ENCODE data around the gene HNF1A. TPM values are rescaled to one million over a fixed set of nuclear protein-coding genes. Genes with fewer than 3 reads are reported as not detected.

The HNF1A gene
- total RNA-seq, 1 donor from 2014 or later = not detected

GRCh38 chr12:120997448-120997847 lies 19.1 kb downstream of the HNF1A start:
- Histone ChIP-seq H3K4me1 (peaks cover 0 to 2% of the 10 kb centered on the region in 2 donors), H3K36me3 (peaks cover 5 to 9% of the 10 kb centered on the region in 2 donors), H3K27ac (no peak overlapping the region), H3K9me3 (no peaks in the 10 kb centered on the region), H3K27me3 (no peaks in the 10 kb centered on the region), H3K4me3 (no peak overlapping the region)
- TF ChIP-seq, protein P1, sequence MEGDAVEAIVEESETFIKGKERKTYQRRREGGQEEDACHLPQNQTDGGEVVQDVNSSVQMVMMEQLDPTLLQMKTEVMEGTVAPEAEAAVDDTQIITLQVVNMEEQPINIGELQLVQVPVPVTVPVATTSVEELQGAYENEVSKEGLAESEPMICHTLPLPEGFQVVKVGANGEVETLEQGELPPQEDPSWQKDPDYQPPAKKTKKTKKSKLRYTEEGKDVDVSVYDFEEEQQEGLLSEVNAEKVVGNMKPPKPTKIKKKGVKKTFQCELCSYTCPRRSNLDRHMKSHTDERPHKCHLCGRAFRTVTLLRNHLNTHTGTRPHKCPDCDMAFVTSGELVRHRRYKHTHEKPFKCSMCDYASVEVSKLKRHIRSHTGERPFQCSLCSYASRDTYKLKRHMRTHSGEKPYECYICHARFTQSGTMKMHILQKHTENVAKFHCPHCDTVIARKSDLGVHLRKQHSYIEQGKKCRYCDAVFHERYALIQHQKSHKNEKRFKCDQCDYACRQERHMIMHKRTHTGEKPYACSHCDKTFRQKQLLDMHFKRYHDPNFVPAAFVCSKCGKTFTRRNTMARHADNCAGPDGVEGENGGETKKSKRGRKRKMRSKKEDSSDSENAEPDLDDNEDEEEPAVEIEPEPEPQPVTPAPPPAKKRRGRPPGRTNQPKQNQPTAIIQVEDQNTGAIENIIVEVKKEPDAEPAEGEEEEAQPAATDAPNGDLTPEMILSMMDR (IDR thresholded peaks at IDR 0.05) = no peak
- no peak for DNase-seq (ENCODE audit: low spot score in 2 of 2)
- intact Hi-C loops (cut with DNase I) = no loop called here

DNA sequence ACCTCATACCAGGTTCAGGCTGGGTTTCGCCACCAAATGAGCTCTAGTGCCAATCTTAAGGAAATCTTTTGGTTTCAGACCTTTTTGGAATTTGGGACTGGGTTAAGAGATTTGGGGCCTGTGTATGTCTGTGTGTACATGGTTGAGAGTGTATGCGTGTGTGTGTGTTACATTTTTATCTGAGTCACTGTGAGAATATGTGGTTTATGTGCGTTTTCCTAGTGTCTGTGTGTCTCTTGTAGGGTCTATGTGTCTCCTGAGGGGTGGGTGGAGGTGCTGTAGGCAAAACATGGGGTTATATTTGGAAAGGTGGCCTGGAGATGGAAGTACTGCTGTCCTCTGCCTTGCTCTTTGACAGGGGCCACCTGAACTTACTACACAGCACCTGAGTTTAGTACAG lies 20.1 kb downstream of the HNF1A start:
- no peaks in the 10 kb centered on the region for H3K27me3 ChIP-seq
- no peak for DNase-seq (ENCODE audit: low spot score in 2 of 2)
- TF ChIP-seq, protein P1 (IDR thresholded peaks at IDR 0.05) = no peak
- intact Hi-C loops (cut with DNase I) = no loop called here
- no peak overlapping the region for H3K27ac ChIP-seq
- peaks cover 15 to 19% of the 10 kb centered on the region in 2 donors for H3K36me3 ChIP-seq
- H3K4me3 ChIP-seq = no peak overlapping the region
- no peaks in the 10 kb centered on the region for H3K9me3 ChIP-seq
- peaks cover 0 to 2% of the 10 kb centered on the region in 2 donors for H3K4me1 ChIP-seq

GRCh38 chr12:120999191-121000120 lies 21.1 kb downstream of the HNF1A start:
- Histone ChIP-seq H3K27ac (no peak overlapping the region), H3K4me3 (no peak overlapping the region), H3K27me3 (no peaks in the 10 kb centered on the region), H3K36me3 (peaks cover 25 to 26% of the 10 kb centered on the region in 2 donors), H3K9me3 (no peaks in the 10 kb centered on the region), H3K4me1 (peaks cover 0 to 2% of the 10 kb centered on the region in 2 donors)
- no peak for DNase-seq (ENCODE audit: low spot score in 2 of 2)
- intact Hi-C loops (cut with DNase I) = no loop called here
- TF ChIP-seq, protein P1 (IDR thresholded peaks at IDR 0.05) = no peak

- Histone ChIP-seq H3K36me3 (peaks cover 31 to 32% of the 10 kb centered on the region in 2 donors), H3K27ac (no peak overlapping the region), H3K9me3 (no peaks in the 10 kb centered on the region), H3K4me3 (no peak overlapping the region), H3K4me1 (peaks cover 0 to 2% of the 10 kb centered on the region in 2 donors), H3K27me3 (no peaks in the 10 kb centered on the region)
- TF ChIP-seq, protein P1 (IDR thresholded peaks at IDR 0.05) = no peak
- no peak for DNase-seq (ENCODE audit: low spot score in 2 of 2)
- intact Hi-C loops (cut with DNase I) = no loop called here
Measured at GRCh38 chr12:121000530-121000929, 22.2 kb downstream of the HNF1A start.

DNA sequence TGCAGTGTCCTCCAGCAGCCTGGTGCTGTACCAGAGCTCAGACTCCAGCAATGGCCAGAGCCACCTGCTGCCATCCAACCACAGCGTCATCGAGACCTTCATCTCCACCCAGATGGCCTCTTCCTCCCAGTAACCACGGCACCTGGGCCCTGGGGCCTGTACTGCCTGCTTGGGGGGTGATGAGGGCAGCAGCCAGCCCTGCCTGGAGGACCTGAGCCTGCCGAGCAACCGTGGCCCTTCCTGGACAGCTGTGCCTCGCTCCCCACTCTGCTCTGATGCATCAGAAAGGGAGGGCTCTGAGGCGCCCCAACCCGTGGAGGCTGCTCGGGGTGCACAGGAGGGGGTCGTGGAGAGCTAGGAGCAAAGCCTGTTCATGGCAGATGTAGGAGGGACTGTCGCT lies 22.7 kb downstream of the HNF1A start:
- H3K4me3 ChIP-seq = no peak overlapping the region
- H3K27me3 ChIP-seq = no peaks in the 10 kb centered on the region
- intact Hi-C loops (cut with DNase I) = no loop called here
- no peaks in the 10 kb centered on the region for H3K9me3 ChIP-seq
- DNase-seq (ENCODE audit: low spot score in 2 of 2) = no peak
- peaks cover 0 to 2% of the 10 kb centered on the region in 2 donors for H3K4me1 ChIP-seq
- H3K27ac ChIP-seq = no peak overlapping the region
- peaks cover 36 to 37% of the 10 kb centered on the region in 2 donors for H3K36me3 ChIP-seq
- TF ChIP-seq, protein P1 (IDR thresholded peaks at IDR 0.05) = no peak
